PC-9 (cell line): ENCODE results near the gene MTA1. TPM values are rescaled to one million over a fixed set of nuclear protein-coding genes. Genes with fewer than 3 reads are reported as not detected.

Source experiments
- BruUV-seq: library from RNA; stranded (reverse); fragments of 400-500 nt; replicated peaks from 2 replicates; lab custom pipeline; 2021; lab: Mats Ljungman, UMichigan
- CTCF ChIA-PET: fragments of 300-600 bp; sonication (Branson Sonifier 250); formaldehyde crosslinking; loops from one replicate; lab custom pipeline; 2022; ENCODE audit warnings: antibody characterized with exemption; lab: Charles Lee
- POLR2A ChIA-PET: fragments of 300-600 bp; sonication (Branson Sonifier 250); formaldehyde crosslinking; loops from one replicate; lab custom pipeline; 2022; ENCODE audit warnings: antibody characterized with exemption; ENCODE audit not compliant: unreplicated experiment; lab: Charles Lee
- DNase-seq, 2 experiments: peaks; one replicate each; pipeline versions ENCODE4 v3.0.0 to v3.0.0-alpha.2; 2015 to 2022; ENCODE audit warnings: mixed read lengths in 1 of 2
- H2AFZ ChIP-seq: fragments of 200-600 bp; sonication (generic); 2 replicates; pipeline ENCODE4 v1.8.1; 2017; ENCODE audit warnings: antibody characterized with exemption
- H3F3A ChIP-seq: fragments of 200-600 bp; sonication (generic); 2 replicates; pipeline ENCODE4 v1.8.1; 2017; ENCODE audit warnings: antibody characterized with exemption, mild to moderate bottlenecking, low read depth; ENCODE audit not compliant: insufficient read depth
- H3K27ac ChIP-seq: fragments of 200-600 bp; sonication (generic); 2 replicates; pipeline ENCODE4 v1.6.1; 2016; ENCODE audit warnings: mixed run types
- H3K27me3 ChIP-seq: fragments of 200-600 bp; sonication (generic); 2 replicates; pipeline ENCODE4 v1.6.1; 2016; ENCODE audit warnings: low read depth, mixed run types; ENCODE audit not compliant: insufficient read depth
- H3K36me3 ChIP-seq: fragments of 200-600 bp; sonication (generic); 2 replicates; pipeline ENCODE4 v1.6.1; 2016; ENCODE audit warnings: low read depth, mixed run types
- H3K4me1 ChIP-seq: fragments of 200-600 bp; sonication (generic); replicated peaks from 2 replicates; pipeline ENCODE4 v1.6.1; 2016; ENCODE audit warnings: mixed run types; ENCODE audit not compliant: insufficient read depth
- H3K4me2 ChIP-seq: fragments of 200-600 bp; sonication (generic); 2 replicates; pipeline ENCODE4 v1.6.1; 2017; ENCODE audit warnings: mixed run types
- H3K4me3 ChIP-seq: fragments of 200-600 bp; sonication (generic); 2 replicates; pipeline ENCODE4 v1.6.1; 2016; ENCODE audit warnings: mixed run types
- H3K79me2 ChIP-seq: fragments of 200-600 bp; sonication (generic); 2 replicates; pipeline ENCODE4 v1.6.1; 2017; ENCODE audit warnings: low read depth, mixed run types
- H3K9me2 ChIP-seq: fragments of 200-600 bp; sonication (generic); 2 replicates; pipeline ENCODE4 v1.8.1; 2017; ENCODE audit warnings: mild to moderate bottlenecking; ENCODE audit not compliant: insufficient read depth
- H3K9me3 ChIP-seq: fragments of 200-600 bp; sonication (generic); 2 replicates; pipeline ENCODE4 v1.8.1; 2016; ENCODE audit warnings: low read depth; ENCODE audit not compliant: insufficient read depth
- H4K20me1 ChIP-seq: fragments of 200-600 bp; sonication (generic); 2 replicates; pipeline ENCODE4 v1.8.1; 2017; ENCODE audit not compliant: insufficient read depth
- CTCF ChIP-seq: fragments of 200-600 bp; sonication (generic); conservative IDR thresholded peaks from 2 replicates; pipeline ENCODE4 v1.6.1; 2017; ENCODE audit warnings: mixed run types, antibody characterized with exemption, mild to moderate bottlenecking, moderate library complexity
- EZH2 ChIP-seq: fragments of 200-600 bp; sonication (generic); IDR thresholded peaks from 2 replicates; pipeline ENCODE4 v1.8.0; 2017; ENCODE audit warnings: antibody characterized with exemption, low read depth
- intact Hi-C: fragments of 100-400 bp; cut with micrococcal nuclease; formaldehyde crosslinking; loops from one replicate; pipeline ENCODE4 v1.10.0; 2022; ENCODE audit not compliant: unreplicated experiment
- total RNA-seq: library from RNA; stranded (reverse); gene quantifications from 2 replicates; pipeline ENCODE4 v1.2.3, GENCODE V29; 2021

MTA1 gene
- total RNA-seq, 1 experiment from 2014 or later: 124 TPM

- Histone ChIP-seq H3K27ac (no peak overlapping the region), H3K9me3 (no peaks in the 10 kb centered on the region), H3K36me3 (no peaks in the 10 kb centered on the region), H3F3A (0 out of 2 replicates have a peak, but pooled peaks cover 6% of the 10 kb centered on the region), H3K4me3 (no peak overlapping the region), H3K4me2 (no peak overlapping the region), H2AFZ (no peak overlapping the region), H3K4me1 (peaks cover 18% of the 10 kb centered on the region; the same call in 1 of the 2 replicates), H4K20me1 (peaks cover 57% of the 10 kb centered on the region), H3K27me3 (no peaks in the 10 kb centered on the region), H3K9me2 (no peaks in the 10 kb centered on the region), H3K79me2 (peaks cover 87% of the 10 kb centered on the region)
- POLR2A ChIA-PET: interaction anchor here (0.7 kb wide), 1 partner anchor 234 kb away, joined by 8 read pairs; no protein-coding TSS in a partner anchor
- CTCF ChIA-PET: no interaction called here
- DNase-seq: no peak
- no peak for TF ChIP-seq EZH2
- TF ChIP-seq CTCF: no peak
- intact Hi-C loops: no loop called here
- no TSS peak for BruUV-seq
Observed at GRCh38 chr14:105423488-105424195, 4.0 kb downstream of the MTA1 start.

DNA sequence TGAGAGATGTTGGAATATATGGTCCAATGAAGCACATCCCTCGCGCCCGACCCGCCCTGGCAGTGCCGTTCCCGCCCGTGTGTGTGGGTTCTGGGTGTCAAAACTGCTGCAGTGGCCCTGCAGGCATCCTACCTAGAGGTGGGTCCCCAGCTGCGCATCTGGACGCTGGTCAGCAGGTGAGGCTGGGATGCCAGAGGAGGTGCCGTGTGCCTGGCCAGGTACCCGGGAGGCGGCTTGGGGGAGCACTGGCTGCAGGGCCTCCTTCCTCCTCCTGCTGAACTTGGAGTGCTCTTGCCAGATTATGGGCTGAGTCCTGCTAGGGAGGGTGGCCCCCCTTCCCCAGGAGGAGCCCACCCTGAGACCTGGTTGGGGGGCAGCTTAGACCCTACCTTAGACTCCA lies 5.2 kb downstream of the MTA1 start:
- no peak for TF ChIP-seq EZH2
- no peak for TF ChIP-seq CTCF
- Histone ChIP-seq H2AFZ (no peak overlapping the region), H3K4me3 (no peak overlapping the region), H3K27me3 (no peaks in the 10 kb centered on the region), H3K79me2 (peaks cover 87% of the 10 kb centered on the region), H3K4me2 (no peak overlapping the region), H3K9me2 (no peaks in the 10 kb centered on the region), H3F3A (peaks cover 10% of the 10 kb centered on the region), H3K4me1 (peaks cover 12% of the 10 kb centered on the region), H3K9me3 (no peaks in the 10 kb centered on the region), H3K36me3 (no peaks in the 10 kb centered on the region), H3K27ac (no peak overlapping the region), H4K20me1 (peaks cover 59% of the 10 kb centered on the region)
- DNase-seq: no peak
- CTCF ChIA-PET: no interaction called here
- intact Hi-C loops: no loop called here
- no TSS peak for BruUV-seq
- POLR2A ChIA-PET: no interaction called here

DNA sequence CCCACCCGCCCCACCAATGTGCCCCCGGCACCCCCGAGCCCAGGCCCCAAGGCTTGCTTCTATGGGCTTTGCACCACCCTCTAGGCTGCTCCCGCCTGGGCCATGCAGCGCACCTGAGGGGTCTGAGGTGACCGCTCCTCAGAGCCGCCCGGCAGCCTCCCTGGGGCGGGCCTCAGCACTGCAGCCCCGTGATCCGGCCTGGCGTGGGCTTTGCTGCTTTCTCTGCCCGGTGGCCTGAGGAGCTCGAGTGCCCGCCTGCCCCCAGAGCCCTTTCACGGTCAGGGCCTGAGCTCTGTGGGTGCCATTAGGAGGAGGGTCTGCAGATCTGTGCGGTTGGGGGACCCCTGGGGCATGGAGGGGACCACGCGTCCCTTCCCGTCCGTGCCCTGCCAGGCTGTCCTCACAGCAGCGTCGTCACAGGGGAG lies 6.2 kb downstream of the MTA1 start:
- BruUV-seq: no TSS peak
- peaks cover 67% of the 10 kb centered on the region for H4K20me1 ChIP-seq
- no peaks in the 10 kb centered on the region for H3K27me3 ChIP-seq
- peaks cover 20% of the 10 kb centered on the region for H3K4me1 ChIP-seq
- no peak overlapping the region for H3K27ac ChIP-seq
- no peak overlapping the region for H2AFZ ChIP-seq
- no peaks in the 10 kb centered on the region for H3K9me2 ChIP-seq
- POLR2A ChIA-PET: no interaction called here
- intact Hi-C loops: no loop called here
- H3K79me2 ChIP-seq: peaks cover 87% of the 10 kb centered on the region
- H3K4me3 ChIP-seq: no peak overlapping the region
- peaks cover 17% of the 10 kb centered on the region for H3F3A ChIP-seq
- no peaks in the 10 kb centered on the region for H3K36me3 ChIP-seq
- CTCF ChIA-PET: no interaction called here
- no peak for TF ChIP-seq CTCF
- no peak for TF ChIP-seq EZH2
- H3K4me2 ChIP-seq: no peak overlapping the region
- H3K9me3 ChIP-seq: no peaks in the 10 kb centered on the region
- DNase-seq: no peak
